Stimulated activated CD4-positive, alpha-beta T cell treated with anti-CD3 and anti-CD28 coated beads, Interleukin-12 subunit alpha, Interleukin-12 subunit beta, amount 100 ng/mL, for 24 hours (primary cell): ENCODE results near the gene LARP4B.

Source experiments
- DNase-seq, 2 experiments: peaks; one replicate each; pipeline ENCODE4 v3.0.0-alpha.2; 2020; ENCODE audit warnings: low read depth in 2 of 2

The LARP4B gene

DNA sequence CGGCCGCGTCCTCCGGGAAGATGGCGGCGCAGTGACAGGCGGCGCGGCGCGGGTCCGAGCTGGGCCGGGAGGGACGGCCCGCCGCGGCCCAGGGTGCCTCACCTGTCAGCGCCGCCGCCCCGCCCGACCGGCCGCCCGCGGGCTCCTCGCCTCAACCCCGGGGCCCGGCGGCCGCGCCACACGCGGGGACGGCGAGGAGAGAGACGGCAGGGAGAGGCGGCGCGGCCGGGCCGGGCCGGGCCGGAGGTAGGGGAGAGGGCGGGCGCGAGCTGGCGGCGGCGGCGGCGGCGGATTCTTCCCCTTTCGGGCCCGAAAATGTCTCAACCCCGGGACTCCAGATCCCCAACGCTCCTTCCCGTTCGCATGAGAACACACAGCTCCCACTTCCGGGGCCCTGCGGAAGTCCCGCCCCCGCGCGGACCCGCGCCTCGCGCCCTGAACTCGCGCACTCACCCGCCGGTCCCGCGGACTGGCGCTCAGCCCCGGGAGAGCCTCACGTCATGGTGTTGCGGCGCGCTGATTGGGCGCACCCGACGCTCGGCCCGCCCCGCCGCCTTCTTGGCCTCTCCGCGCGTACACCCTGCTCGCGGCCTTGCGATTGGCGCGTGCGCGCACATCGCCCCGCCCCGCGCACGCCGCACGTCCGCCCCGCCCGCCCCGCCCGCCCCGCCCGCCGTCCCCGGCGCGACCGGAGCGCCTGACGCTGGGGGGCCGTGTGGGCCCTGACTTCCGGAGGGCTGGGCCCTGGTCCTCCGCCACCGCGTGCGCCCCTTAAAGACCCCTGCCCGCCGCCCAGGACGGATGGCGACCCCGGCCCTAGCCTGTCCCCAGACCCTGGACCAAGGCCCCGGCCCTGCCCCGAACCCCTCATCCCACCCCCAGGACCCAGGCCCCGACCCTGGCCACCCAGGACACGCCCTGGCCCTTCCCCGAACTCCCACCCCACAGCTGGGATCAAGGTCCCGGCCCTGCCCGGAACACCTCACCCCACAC lies at the start of gene LARP4B:
LARP4B (minus strand) TSS at position 380 of the 993 bp plus-strand sequence. CDS start 45,984 bp downstream, outside the sequence.
- peak; percentile 89 to 91 for DNase-seq

DNA sequence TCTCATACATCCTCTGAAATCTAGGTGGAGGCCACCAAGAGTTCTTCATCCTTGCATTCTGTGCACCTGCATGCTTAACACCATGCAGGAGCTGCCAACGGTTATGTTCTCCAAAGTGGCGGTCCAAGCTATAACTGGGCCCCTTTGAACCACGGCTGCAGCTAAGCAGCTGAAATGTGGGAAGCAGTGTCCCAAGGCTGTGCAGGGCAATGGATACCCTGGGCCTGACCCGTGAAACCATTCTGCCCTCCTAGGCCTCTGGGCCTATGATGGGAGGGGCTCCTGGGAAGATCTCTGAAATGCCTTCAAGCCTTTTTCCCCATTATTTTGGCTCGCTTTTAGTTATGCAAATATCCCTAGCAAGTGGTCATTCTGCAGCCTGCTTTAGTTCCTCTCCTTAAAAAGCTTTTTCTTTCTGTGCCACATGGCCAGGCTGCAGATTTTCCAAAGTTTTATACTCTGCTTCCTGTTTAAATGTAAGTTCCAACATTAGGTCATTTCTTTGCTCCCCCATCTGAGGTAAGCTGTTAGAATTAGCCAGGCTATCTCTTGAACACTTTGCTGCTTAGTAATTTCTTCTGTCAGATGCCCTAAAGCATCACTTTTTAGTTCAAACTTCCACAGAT lies 49.1 kb upstream of the LARP4B start:
- no peak for DNase-seq

DNA sequence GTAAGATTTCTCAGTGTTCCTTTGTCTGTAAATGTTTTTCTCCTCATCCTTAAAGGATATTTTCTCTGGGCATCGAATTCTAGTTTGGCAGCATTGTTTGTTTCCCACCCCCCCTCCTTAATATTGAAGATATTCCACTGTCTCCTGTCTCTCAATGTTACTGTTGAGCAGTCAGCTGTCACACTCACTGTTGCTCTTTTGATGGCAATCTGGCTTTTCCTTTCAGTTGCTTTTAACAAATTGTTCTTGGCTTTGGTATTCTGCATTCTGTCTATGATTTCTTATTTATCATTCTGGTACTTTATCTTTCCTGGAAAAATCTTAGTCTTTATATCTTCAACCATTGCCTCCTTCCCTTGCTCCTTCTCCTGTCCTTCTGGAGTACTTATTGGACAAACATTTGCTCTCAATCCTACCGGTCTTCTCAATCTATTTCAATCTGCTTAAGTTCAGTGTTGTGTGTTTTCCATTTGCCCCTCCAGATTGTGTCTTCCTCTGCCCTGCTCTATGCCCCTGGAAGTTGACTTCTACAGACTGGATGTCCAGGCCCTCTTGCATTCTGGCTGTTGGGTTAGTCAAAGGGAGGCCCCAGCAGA lies 47.4 kb upstream of the LARP4B start:
- no peak for DNase-seq

DNA sequence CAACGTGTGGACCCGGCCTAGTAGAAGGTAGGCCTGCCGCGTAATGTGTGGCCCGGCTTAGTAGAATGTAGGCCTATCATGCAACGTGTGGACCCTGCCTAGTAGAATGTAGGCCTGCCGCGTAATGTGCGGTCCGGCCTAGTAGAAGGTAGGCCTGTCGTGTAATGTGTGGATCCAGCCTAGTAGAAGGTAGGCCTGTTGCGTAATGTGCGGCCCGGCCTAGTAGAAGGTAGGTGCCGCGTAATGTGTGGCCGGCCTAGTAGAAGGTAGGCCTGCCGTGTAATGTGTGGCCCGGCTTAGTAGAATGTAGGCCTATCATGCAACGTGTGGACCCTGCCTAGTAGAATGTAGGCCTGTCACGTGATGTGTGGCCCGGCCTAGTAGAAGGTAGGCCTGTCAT lies 44.8 kb upstream of the LARP4B start:
- DNase-seq: no peak

DNA sequence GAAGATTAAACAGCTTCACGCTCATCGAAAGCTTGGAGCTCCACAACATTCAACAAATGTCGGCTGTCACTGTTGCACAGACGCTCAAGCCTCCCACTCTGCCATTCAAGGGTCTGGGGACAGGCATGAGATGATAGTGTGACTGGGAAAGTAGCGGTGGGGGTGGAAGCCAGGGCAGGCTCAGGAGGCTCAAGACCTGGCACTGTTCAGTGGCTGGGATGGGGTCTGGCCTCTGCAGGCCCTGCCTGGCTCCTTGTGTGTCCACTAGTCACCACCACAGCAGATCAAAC lies 43.2 kb upstream of the LARP4B start:
- DNase-seq: no peak

DNA sequence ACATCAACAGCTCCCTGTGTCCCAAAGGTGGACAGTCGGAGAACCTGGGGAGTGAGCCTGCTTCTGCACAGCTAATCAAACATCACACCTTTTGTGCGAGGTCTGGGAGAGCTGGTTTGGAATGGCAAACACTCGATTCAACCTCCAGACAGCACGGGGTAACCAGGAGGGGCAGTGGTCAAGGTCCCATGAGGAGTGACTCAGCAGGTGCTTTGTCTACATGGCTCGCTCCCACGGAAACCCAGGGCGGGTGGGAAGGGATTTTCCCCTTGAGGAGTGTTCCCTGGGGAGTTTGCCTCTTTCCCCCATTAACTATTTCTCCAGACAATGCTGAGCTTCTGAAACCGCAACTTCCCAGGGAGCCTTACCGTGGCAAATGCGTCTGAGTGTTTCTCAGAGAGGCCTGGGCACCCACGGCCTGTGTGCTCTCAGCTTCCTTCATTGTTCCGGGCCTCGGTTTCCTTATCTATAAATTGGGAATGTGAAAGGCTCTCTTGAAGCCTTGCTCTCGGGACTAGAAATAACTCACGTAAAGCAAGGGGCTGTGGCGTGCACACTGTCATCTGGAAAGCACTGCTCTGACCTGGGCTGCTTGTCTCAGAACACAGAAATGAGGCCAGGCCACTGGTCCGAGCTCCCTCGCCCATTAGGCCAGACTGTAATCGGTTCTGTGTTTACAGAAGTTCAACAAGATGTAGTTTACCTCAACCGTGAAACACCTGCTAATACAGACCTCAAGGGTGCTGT lies 42.7 kb upstream of the LARP4B start:
- DNase-seq: no peak

DNA sequence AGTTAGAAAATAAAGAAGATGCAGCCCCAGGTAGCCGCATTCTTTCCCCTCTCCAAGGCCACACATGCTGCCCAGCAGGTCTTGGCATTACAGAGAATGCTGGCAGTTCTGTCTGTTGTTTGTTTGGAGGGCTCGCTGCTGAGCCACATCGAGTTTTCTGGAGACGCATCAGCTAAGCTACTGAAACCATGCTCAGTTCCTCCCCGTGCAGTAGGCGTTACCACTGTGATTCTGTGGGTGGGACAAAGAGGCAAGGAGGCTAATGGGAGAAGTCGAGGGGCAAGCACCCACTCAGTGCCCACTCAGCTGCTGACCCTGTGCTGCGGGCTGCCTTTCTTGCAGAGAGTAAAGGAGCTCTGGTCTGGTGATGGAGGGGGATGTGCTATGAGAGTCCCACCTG lies 41.3 kb upstream of the LARP4B start:
- no peak for DNase-seq

DNA sequence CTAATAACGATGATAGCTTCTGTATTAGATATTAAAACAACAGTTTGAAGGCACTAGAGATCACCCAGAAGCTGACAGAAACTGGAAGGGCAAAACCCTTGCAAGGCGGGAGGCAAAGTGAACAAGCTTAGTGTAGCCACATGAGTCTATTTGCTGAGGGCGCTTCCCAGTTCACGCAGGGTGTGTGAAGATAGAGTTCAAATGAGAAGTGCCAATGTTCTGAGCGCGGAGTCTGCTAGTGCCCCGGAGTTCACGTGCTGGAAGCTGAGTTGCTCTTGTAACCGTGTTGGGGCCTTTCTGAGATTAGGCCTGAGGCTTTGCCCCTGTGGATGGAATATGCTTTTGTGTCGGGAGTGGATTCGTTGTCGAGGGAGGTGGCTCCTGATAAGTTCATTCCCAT lies 40.1 kb upstream of the LARP4B start:
- DNase-seq: no peak

DNA sequence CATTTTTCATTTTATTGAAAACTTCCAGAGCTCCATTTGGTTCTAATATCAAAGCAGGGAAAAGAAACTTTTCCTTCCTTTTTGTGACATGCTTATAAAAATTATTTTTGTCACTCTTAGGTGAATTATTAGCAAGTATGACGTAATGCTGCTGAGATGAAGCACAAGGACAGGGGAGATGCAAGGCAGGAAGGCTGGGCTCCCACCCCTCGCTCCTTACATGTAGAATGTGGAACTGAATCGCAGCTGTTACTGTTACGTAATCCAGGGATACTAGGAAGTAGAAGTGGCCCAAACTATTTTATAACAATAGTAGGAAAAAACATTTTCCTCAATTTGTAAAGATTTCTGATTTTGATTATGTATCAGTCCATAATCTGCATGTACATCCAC lies 39.6 kb upstream of the LARP4B start:
- no peak for DNase-seq

DNA sequence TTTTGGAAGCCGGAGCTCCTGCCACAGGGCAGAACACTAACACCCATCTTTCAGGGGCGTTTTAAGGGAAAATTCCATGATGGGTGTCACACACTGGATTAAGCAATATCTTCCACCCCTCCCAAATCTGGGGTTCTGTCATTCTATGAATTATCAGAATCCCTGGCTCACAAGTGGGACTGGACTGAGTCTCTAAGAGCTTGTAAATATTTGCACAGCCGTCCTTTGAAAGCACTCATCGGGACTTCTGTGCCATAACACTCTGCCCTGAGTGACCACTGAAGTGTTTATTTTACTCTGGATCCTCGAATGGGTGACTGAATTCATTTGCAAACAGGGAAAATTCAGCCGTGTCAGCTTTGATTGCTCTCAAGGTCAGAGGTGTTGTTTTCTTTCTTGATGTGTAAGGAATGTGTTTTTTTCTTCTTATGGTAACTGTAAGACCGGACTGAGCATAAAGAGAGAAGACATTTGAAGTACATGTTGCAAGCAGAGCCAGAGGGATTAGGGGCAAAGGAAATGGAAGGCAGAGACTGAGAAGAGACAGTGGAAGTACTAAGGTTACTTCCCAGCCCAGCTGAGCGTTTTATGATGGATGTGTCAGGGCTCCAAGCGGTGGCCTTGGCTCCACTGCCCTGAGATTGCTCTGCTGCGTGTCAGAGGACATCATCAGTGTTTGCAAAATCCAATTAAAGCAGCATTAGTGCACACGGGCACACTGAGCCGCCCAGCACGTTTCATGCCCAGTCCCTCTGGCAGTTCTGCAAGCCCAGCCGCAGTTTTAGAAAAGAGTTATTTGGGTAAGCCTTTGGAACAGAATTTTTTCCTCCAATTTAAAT lies 39.0 kb upstream of the LARP4B start:
- no peak for DNase-seq

DNA sequence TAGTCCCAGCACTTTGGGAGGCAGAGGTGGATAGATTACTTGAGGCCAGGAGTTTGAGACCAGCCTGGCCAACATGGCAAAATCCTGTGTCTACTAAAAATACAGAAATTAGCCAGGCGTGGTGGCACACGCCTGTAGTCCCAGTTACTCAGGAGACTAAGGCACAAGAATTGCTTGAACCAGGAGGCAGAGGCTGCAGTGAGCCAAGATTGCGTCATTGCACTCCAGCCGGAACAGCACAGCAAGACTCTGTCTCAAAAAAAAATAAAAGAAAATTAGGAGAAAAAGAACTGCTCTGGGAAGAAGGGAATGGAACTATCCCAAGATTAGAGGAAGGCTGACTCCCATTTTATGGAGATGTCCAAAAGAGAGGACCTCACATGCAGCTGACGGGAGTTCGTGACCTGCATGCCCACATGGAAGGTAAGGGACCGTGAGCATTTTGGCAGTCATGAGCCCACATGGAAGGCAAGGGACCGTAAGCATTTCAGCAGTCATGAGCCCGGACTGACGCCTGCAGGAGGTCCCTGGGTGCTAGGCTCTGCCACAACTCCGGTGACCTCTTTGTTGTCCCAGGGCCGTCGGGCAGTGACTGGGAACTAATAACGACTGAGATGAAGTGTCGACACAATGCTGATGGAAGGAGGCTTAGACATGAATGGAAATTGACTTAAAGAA lies 38.1 kb upstream of the LARP4B start:
- no peak for DNase-seq

DNA sequence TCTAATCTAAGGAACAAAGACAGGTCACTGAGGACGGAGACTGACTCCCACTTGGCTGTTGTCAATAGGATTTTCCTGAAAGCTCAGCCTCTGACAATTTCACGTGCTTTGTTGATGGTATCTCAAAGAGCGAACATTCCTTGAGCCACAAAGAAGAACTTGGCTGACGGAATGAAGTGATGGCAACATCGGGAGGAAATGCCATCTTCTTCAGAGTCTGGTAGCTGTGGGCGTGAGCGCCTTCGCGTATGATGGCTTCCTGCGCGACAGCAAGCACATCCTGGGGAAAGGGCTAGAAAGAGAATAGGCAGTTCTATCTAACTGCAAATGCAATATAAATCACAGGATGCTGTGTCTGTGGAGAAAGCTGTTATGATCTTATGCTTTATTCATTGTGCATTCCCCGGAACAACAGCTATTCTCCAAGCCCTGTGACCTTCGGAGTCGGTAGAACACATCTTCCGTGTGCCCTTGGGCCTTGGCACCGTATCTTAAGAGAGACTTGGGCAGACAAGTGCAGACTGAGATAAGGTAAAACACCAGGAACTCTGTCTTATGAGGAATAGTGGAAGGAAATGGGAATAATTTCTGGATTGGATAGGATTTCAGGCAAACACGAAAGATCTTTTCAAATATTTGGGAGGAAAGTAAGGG lies 37.2 kb upstream of the LARP4B start:
- no peak for DNase-seq

DNA sequence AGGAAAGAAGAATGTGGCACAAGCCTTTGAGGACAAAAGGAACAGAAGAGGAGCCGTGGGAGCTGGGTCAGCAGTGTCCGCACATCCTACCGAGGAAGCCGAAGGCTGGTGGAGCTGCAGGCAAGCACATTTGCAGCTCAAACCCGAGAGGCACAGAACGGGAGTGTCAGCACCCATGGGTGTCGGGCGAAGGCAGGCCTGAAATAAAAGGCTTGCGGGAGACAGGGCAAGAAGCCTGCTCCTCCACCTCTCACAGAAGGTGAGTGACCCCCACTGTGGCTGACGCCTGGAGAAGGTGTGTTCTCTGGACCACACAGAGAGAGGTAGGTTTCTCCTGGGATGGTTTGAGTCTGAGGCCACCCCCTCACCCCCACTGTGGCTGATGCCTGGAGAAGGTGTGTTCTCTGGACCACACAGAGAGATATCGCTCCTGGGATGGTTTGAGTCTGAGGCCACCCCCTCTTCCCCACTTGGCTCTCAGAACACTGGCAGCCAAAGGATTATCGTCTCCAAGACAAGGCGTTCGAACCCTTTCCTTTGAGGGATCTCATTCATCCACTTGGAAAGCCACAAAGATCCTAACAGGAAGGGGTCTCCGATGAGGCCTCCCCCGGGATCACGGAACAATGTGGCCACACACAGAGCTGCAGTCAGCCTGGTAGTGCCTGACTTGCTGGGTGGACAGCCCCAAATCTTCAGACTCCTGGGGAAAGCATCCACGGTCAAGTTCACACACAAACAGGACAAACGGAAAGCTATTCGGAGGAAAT lies 35.1 kb upstream of the LARP4B start:
- no peak for DNase-seq

DNA sequence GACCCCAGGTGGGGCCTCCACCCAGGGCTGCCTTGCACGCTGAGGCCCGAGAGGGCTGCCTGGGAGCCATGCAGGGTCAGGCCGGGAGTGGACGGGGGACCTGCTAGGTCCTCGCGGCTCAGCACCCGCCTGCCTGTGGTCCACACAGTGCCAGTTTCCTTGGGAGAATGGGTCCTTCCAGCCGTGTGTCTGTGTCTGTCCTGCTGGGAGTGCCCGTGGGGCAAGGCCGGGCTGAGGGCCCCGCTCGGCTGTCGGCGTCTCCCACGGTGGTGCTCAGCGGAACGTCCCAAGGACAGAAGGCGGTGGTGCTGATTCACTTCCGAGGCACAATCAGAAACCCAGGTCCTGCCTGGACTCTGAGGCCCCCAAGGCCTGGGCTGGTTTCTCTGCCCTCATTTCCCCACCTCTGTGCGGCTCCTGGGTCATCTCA lies 33.5 kb upstream of the LARP4B start:
- no peak for DNase-seq

DNA sequence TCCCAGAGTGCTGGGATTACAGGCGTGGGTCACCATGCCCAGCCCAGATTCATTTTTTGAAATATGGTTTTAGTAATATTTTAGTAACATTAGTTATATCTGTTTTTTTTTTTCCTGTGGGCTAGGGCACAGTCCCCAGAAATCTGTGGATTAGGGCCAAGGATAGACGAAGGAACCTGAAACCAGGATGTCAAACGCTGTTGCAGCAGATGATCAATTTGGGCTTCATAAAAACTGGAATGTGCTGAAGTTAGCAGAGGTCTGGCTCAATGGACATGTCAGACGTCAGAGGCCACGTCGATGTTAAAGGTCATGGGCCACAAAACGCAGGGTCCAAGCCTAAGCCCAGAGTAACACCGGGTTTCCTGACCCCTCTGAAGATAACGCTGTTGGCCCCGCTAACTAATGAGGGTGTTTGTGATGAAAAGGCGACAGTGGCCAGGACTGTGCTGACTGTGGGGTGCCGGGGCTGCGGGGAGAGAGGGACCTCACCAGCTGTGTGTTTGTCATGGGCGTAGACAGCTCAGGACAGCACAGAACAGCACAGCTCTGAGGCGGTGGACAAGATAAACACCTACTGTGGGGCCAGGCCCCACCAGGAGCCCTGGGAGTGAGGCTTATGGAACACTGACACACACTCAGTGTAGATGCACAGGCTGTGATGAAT lies 32.9 kb upstream of the LARP4B start:
- no peak for DNase-seq

DNA sequence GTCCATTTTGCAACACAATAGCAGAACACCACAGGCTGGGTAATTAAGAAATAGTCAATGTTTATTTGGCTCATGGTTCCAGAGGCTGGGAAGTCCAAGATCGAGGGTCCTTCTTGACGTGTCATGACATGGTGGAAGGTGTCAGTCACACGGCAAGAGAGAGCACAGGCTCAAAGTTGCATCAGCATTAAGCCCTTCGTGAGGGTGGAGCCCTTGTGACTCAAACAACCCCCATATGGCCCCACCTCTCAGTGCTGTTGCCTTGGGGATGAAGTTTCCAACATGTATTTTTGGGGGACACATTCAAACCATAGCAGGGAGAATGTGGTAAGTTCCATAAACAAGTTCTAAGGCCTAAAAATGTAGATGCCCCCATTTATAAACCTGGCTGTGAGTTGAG lies 32.1 kb upstream of the LARP4B start:
- no peak for DNase-seq

DNA sequence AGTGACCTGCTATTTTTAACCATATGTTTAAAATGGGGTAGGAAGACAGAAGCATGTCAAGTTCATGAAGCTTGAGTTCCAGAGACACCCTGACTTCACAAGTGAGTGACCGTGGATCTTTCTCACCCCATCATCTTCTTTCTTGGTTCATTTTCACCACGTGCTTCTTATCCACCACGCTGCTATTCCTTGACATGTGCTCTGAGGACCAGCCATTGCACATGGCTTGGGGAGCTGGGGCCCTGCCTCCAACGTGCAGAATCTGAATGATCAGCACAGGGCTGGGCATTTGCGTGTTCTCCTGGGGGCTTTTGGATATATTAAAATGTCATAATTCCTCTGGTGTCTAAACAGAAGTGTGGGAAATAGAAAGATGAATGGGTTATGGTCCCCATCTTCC lies 31.7 kb upstream of the LARP4B start:
- no peak for DNase-seq

DNA sequence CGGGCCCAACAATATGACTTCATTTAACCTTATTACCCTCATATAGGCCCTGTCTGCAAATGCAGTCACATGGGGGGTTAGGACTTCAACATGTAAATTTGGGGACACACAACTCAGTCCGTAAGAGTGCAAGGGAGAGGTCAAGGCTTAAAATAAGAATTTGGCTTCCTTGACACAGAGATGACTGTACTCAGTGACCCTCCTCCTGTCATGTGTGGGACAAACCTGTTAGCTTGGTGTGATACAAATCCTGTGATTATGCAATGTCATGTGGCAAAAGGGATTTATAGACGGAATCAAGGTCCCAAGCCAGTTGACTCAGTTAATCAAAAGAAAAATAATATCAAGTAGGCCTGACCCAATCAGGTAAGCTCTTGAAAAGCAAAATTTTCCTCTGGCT lies 30.8 kb upstream of the LARP4B start:
- no peak for DNase-seq

DNA sequence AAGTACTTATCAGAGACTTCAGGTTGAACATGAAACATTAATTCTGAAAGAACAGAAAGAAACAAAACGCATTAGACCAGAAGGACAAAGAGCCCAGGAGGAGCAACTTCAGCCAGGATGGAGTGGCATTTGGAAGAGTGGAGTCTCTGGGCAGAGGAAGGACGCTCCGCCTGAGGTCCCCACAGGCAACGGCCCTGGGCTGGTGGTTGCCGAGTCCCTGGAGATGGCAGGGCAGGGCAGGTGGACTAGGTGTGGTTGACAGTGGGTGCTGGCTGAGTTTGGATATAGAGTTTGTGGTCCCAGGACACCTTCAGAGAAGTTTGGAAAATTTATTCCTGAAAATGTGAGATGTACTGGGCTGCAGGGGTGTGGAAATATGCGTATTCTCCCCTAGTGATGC lies 27.4 kb upstream of the LARP4B start:
- no peak for DNase-seq
